Glutamatergic neuron (in vitro differentiated cells): ENCODE results near the gene DMWD. TPM values are rescaled to one million over a fixed set of nuclear protein-coding genes. Genes with fewer than 3 reads are reported as not detected.

ENCODE experiments used
- DNase-seq: peaks from one replicate; pipeline ENCODE4 v3.0.0; 2022
- H3K27ac Mint-ChIP-seq: one replicate; pipeline ENCODE4 v1.8.0; 2020; ENCODE audit warnings: mild to moderate bottlenecking, mixed read lengths, inconsistent platforms; ENCODE audit not compliant: unreplicated experiment
- H3K27me3 Mint-ChIP-seq: one replicate; pipeline ENCODE4 v1.8.0; 2020; ENCODE audit warnings: mild to moderate bottlenecking, moderate library complexity, mixed read lengths, inconsistent platforms; ENCODE audit not compliant: unreplicated experiment
- H3K36me3 Mint-ChIP-seq: one replicate; pipeline ENCODE4 v1.8.0; 2020; ENCODE audit warnings: mild to moderate bottlenecking, mixed read lengths, inconsistent platforms; ENCODE audit not compliant: unreplicated experiment
- H3K4me1 Mint-ChIP-seq: one replicate; pipeline ENCODE4 v1.8.0; 2020; ENCODE audit warnings: mild to moderate bottlenecking, low read depth, mixed read lengths, inconsistent platforms; ENCODE audit not compliant: unreplicated experiment
- H3K4me3 Mint-ChIP-seq: one replicate; pipeline ENCODE4 v1.8.0; 2020; ENCODE audit warnings: mild to moderate bottlenecking, mixed read lengths, inconsistent platforms; ENCODE audit not compliant: unreplicated experiment
- H3K9me3 Mint-ChIP-seq: one replicate; pipeline ENCODE4 v1.8.0; 2020; ENCODE audit warnings: mild to moderate bottlenecking, moderate library complexity, mixed read lengths, inconsistent platforms; ENCODE audit not compliant: unreplicated experiment
- total RNA-seq: library from RNA; stranded (reverse); fragmentation: NEBNext Ultra II Directional; extraction: Animal tissue kit (Norgen Biotek cat#: 25700); gene quantifications from one replicate; pipeline ENCODE4 v1.2.1, GENCODE V29; 2021; ENCODE audit not compliant: unreplicated experiment
- TF ChIP-seq, protein P1 (sequence below): fragments of 200-600 bp; sonication (generic); IDR thresholded peaks from one replicate; pipeline ENCODE4 v1.5.0; 2021; ENCODE audit not compliant: partially characterized antibody, unreplicated experiment

The DMWD gene
- total RNA-seq, 1 donor from 2014 or later = 123 TPM

DNA sequence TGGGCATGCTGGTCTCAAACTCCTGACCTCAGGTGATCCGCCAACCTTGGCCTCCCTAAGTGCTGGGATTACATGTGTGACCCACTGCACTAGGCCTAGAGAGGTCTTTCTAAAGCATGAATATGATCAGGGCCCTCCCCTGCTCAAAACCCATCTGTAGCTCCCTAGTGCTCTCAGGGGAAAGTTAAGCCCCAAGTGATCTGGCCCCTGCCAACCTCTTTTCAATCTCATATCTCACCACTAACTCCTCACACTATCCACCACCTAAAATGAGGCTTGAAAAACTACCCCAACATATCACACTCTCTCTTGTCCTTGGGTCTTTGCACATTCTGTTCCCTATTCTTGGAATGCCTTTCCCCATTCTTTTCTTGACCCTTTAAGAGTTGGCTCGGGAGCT, 2.0 kb upstream of the DMWD start:
- Mint-ChIP-seq H3K27me3 (peaks cover 9% of the 10 kb centered on the region), H3K4me1 (peaks cover 16% of the 10 kb centered on the region), H3K4me3 (no peak overlapping the region), H3K9me3 (peaks cover 8% of the 10 kb centered on the region), H3K27ac (no peak overlapping the region), H3K36me3 (no peaks in the 10 kb centered on the region)
- no peak for DNase-seq
- TF ChIP-seq, protein P1, sequence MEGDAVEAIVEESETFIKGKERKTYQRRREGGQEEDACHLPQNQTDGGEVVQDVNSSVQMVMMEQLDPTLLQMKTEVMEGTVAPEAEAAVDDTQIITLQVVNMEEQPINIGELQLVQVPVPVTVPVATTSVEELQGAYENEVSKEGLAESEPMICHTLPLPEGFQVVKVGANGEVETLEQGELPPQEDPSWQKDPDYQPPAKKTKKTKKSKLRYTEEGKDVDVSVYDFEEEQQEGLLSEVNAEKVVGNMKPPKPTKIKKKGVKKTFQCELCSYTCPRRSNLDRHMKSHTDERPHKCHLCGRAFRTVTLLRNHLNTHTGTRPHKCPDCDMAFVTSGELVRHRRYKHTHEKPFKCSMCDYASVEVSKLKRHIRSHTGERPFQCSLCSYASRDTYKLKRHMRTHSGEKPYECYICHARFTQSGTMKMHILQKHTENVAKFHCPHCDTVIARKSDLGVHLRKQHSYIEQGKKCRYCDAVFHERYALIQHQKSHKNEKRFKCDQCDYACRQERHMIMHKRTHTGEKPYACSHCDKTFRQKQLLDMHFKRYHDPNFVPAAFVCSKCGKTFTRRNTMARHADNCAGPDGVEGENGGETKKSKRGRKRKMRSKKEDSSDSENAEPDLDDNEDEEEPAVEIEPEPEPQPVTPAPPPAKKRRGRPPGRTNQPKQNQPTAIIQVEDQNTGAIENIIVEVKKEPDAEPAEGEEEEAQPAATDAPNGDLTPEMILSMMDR = no peak

DNA sequence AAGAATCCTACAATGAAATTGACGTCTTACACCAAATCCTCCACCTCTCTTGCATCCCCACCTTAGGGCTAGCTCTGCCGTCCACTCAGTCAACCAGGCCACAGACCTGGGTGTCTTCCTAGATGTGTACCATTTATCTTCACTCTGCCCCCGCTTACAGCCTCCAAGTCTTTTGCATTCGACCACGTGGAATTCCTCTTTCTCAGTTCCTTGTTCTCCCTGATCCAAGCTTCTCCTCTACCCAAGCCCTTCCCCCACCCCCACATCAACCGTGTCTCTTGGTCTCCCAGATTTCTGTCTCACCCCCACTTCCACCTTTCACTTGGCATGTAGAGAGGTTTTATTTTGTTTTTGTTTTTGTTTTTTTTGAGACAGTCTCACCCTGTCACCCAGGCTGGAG, 1.2 kb upstream of the DMWD start:
- peaks cover 8% of the 10 kb centered on the region for H3K9me3 Mint-ChIP-seq
- no peak overlapping the region for H3K27ac Mint-ChIP-seq

DNA sequence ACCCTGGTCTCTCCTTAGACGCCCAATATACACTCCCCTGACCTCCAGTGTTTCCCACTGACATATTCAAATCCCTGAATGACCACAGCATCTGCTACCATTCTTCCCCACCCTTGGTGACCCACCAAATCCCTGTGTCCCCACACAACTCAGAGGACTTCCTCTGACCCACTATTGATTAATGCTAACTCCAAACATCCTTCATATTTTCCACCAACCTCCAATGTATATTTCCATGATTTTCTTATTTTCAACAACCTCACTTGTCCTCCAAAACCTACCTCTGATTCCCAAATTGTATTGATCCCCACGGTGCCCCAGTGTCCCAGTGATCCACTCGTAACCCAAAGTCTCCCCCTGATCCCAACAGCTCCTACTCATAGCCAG, 526 bp upstream of the DMWD start:
- no peaks in the 10 kb centered on the region for H3K36me3 Mint-ChIP-seq
- H3K4me3 Mint-ChIP-seq = peak overlapping the region; percentile 85
- peak overlapping the region; percentile 81 for H3K27ac Mint-ChIP-seq
- TF ChIP-seq, protein P1 = no peak
- no peak for DNase-seq
- peaks cover 8% of the 10 kb centered on the region for H3K9me3 Mint-ChIP-seq
- peaks cover 9% of the 10 kb centered on the region for H3K27me3 Mint-ChIP-seq
- peaks cover 12% of the 10 kb centered on the region for H3K4me1 Mint-ChIP-seq

More for the DNA sequence above, 1.2 kb upstream of the DMWD start:
- TF ChIP-seq, protein P1 = no peak
- Mint-ChIP-seq H3K4me3 (peak overlapping the region; percentile 56), H3K27me3 (peaks cover 9% of the 10 kb centered on the region), H3K36me3 (no peaks in the 10 kb centered on the region), H3K4me1 (peaks cover 13% of the 10 kb centered on the region)
- DNase-seq = no peak

DNA sequence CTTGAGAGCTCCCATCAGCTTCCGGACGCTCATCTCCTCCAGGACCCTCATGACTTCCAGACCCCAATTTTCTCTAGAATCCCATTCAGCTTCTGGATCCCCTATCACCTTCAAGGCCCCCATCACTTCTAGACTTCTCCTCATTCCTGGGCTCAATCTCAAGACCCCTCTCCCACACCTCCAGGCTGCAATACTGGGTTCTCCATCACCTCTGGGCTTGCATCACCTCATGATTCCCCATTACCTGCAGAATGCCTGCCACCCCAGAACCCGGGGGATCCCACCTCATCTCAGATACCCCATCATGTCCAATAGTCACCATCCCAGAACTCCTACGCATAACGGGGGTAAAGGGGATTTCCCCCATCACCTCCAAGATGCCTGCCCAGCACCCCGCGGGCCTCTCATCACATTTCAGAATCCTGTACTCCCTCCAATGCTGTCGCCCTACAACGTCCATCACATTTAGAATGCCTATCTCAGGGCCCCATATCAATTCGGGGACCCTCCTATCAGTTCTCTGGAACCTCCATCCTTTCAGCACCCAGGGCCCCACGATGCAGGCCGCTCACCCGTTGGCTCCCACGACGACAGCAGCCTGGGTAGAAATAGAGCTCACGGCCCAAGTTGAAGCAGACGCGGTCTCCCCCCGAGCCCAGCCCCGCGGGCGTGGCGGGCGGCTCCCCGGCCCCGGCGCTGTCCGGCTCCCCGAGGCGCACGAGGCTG, 738 bp downstream of the DMWD start:
- DNase-seq = no peak
- Mint-ChIP-seq H3K4me1 (peaks cover 12% of the 10 kb centered on the region), H3K27ac (peak overlapping the region; percentile 87), H3K4me3 (peak overlapping the region; percentile 98), H3K36me3 (no peaks in the 10 kb centered on the region), H3K27me3 (peaks cover 7% of the 10 kb centered on the region), H3K9me3 (peaks cover 11% of the 10 kb centered on the region)
- TF ChIP-seq, protein P1 = no peak

DNA sequence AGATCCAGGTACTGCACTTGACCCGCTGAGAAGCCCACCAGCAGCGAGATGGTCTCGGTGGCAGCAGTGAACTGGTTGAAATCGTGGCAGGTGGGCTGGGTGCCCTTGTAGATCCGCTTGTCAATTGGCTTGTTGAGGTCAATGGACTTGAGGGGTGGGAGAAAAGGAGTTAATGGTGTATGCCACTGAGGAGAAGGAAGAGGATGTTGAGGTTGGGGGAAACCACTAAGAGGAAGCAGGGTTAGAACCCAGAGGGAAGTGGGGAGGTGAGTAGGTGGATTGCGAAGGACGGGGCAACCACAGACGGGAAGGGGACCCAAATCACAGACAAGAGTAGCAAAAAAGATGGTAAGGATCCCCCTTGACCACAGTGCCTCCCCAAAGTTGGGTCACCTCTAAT, 1.7 kb downstream of the DMWD start:
- Mint-ChIP-seq H3K4me3 (peak overlapping the region; percentile 98), H3K9me3 (peaks cover 11% of the 10 kb centered on the region), H3K27ac (no peak overlapping the region), H3K27me3 (peaks cover 7% of the 10 kb centered on the region), H3K4me1 (peaks cover 12% of the 10 kb centered on the region), H3K36me3 (no peaks in the 10 kb centered on the region)
- TF ChIP-seq, protein P1 = no peak
- DNase-seq = no peak
